Right lobe of liver (tissue), 6 donors: Measurements from ENCODE around the gene SNX9. TPM values are rescaled to one million over a fixed set of nuclear protein-coding genes. Genes with fewer than 3 reads are reported as not detected.

ENCODE experiments used
- ATAC-seq, 4 donors: fragments of 200-7000 bp; cut with Tn5 transposase; one replicate each; pipeline ENCODE4 v1.9.1; 2020; ENCODE audit warnings: mild to moderate bottlenecking in 4 of 4, moderate library complexity in 4 of 4
- DNase-seq, 3 donors: peaks; one replicate each; pipeline ENCODE4 v3.0.0-alpha.2; 2020
- H3K27ac ChIP-seq, 3 donors: fragments of 200-600 bp; one replicate each; pipeline ENCODE4 v1.8.0; 2022
- H3K27me3 ChIP-seq, 2 donors: fragments of 200-600 bp; one replicate each; pipeline ENCODE4 v1.8.0; 2022
- H3K36me3 ChIP-seq, 4 donors: fragments of 200-600 bp; sonication (generic) in 1 of 4; one replicate each; pipeline versions ENCODE4 v1.5.1 to v1.8.0; 2017 to 2022; ENCODE audit warnings: control low read depth in 1 of 4
- H3K4me1 ChIP-seq, 4 donors: fragments of 200-600 bp; sonication (generic) in 1 of 4; one replicate each; pipeline versions ENCODE4 v1.5.1 to v1.8.0; 2017 to 2022; ENCODE audit warnings: control low read depth in 1 of 4
- H3K4me3 ChIP-seq, 3 donors: fragments of 200-600 bp; one replicate each; pipeline ENCODE4 v1.8.0; 2022
- H3K9me3 ChIP-seq, 4 donors: fragments of 200-600 bp; sonication (generic) in 1 of 4; one replicate each; pipeline versions ENCODE4 v1.5.1 to v1.8.0; 2017 to 2022; ENCODE audit warnings: control low read depth in 1 of 4
- POLR2A ChIP-seq: fragments of 450-650 bp; IDR thresholded peaks from one replicate; pipeline ENCODE4 v1.6.1; 2017; ENCODE audit warnings: antibody characterized with exemption, mild to moderate bottlenecking
- WGBS: methylation state at CpG from one replicate; pipeline ENCODE4 v1.1.6; 2018; ENCODE audit warnings: low coverage, low lambda C conversion rate; ENCODE audit not compliant: insufficient coverage; ENCODE audit errors: missing lambda C conversion rate; 5-methylcytosine and 5-hydroxymethylcytosine counted together
- intact Hi-C, 2 donors: fragments of 100-400 bp; cut with DNase I; formaldehyde crosslinking; loops; one replicate each; pipeline versions ENCODE4 v1.11.2 to v1.14.1; 2022
- total RNA-seq, 6 experiments: library from RNA; depleted of rRNA in 2 of 6; stranded (reverse); fragments of >200 nt in 2 of 6; fragmentation: NEBNext Ultra II Directional in 3 of 6; extraction: Animal tissue kit (Norgen Biotek cat#: 25700) in 3 of 6; gene quantifications; one replicate each; pipeline versions ENCODE4 v1.1.0 to v1.2.4, GENCODE V29; 2016 to 2023
- TF ChIP-seq, protein P1 (sequence below), 4 donors: fragments of 200-600 bp in 3 of 4; fragments of 450-650 bp in 1 of 4; IDR thresholded peaks; one replicate each; pipeline versions ENCODE4 v1.5.1 to v1.8.0; 2016 to 2022; ENCODE audit warnings: antibody characterized with exemption in 4 of 4, mild to moderate bottlenecking in 2 of 4
- donor health status: DM: no; HTN: yes; CAD: no.
- donor health status: DM: no; HTN: no; CAD: no.
- donor health status: DM: no; HTN: no; CAD: no.
- donor health status: DM: no; HTN: yes; CAD: no.
- donor health status: DM: no; HTN: yes; CAD: no.

Gene SNX9
- total RNA-seq, 6 experiments from 2014 or later: 24.6 to 38.0 (median 29.3) TPM

DNA sequence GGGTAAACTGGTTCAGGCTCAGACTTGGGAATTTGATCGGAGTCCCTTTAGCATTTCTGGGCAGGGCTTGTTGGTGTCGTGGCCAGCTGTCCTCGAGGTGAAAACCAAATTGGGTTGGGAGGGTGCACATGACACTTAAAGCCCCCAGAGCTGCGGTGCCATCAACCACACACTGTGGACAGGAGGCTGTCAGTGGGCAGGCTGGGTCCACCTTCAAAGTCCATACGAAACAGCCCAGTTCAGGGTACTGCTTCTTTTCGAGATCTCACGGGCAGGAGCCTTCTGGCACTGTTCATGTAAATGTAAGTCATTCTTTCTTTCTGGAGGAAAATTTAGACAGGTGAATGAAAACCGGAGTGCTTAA, 165.6 kb downstream of the SNX9 start:
- no peak overlapping the region for H3K4me3 ChIP-seq
- no peak for DNase-seq
- TF ChIP-seq, protein P1, sequence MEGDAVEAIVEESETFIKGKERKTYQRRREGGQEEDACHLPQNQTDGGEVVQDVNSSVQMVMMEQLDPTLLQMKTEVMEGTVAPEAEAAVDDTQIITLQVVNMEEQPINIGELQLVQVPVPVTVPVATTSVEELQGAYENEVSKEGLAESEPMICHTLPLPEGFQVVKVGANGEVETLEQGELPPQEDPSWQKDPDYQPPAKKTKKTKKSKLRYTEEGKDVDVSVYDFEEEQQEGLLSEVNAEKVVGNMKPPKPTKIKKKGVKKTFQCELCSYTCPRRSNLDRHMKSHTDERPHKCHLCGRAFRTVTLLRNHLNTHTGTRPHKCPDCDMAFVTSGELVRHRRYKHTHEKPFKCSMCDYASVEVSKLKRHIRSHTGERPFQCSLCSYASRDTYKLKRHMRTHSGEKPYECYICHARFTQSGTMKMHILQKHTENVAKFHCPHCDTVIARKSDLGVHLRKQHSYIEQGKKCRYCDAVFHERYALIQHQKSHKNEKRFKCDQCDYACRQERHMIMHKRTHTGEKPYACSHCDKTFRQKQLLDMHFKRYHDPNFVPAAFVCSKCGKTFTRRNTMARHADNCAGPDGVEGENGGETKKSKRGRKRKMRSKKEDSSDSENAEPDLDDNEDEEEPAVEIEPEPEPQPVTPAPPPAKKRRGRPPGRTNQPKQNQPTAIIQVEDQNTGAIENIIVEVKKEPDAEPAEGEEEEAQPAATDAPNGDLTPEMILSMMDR (IDR thresholded peaks at IDR 0.05): no peak
- no peak for TF ChIP-seq POLR2A
- H3K27me3 ChIP-seq: no peaks in the 10 kb centered on the region
- intact Hi-C loops: no loop called here
- H3K9me3 ChIP-seq: no peaks in the 10 kb centered on the region
- ATAC-seq: no peak
- H3K27ac ChIP-seq: no peak overlapping the region
- no peaks in the 10 kb centered on the region for H3K36me3 ChIP-seq
- H3K4me1 ChIP-seq: peaks cover 0 to 46% (median 17%) of the 10 kb centered on the region in 4 donors
- WGBS: 62% methylated on average over 5 of the region's 8 CpGs

DNA sequence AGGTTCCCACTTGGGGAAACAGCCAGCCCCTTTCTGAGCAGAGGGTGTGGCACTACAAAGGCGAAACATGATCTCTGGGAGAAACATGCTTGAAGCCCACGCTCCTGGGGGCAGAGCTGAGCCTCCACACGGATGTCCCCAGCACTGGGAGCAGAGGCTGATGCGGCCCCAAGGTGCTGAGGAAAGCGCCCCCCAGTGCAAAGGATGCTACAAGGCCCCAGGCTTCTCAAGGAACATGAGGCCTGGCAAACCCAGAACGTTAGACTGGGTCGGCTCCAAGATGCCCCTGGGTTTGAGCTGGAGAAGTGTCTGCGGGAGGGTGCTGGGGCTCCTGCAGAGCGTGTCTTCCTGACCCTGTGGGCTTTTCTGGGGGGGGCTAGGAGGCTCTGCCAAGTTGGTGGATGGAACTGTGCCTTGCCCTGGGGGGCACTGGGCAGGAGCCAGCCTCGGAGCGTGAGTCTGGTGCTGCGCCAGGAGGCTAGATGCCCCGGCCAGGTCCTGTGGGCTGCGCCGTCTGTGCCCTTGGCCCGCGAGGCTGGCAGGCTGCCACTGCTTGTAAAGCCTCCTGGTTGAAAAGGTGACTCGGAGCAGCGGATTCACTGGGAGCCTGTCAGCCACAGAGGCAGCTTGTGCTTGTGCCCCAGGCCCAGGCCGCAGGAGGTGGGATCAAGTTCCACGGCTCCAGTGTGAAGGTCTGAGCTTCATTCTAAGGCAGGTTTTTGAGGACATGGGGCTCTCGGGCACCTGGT, 166.7 kb downstream of the SNX9 start:
- Histone ChIP-seq H3K9me3 (no peaks in the 10 kb centered on the region), H3K36me3 (no peaks in the 10 kb centered on the region), H3K27me3 (no peaks in the 10 kb centered on the region), H3K4me1 (peaks cover 0 to 54% (median 21%) of the 10 kb centered on the region in 4 donors), H3K4me3 (no peak overlapping the region), H3K27ac (no peak overlapping the region)
- 100% methylated on average over 2 of the region's 22 CpGs for WGBS
- intact Hi-C loops: no loop called here
- ATAC-seq (peak; percentile 71 to 75 (median 72)), DNase-seq (peak; percentile 87 to 90 (median 87))
- TF ChIP-seq POLR2A: no peak
- TF ChIP-seq, protein P1 (IDR thresholded peaks at IDR 0.05): no peak

DNA sequence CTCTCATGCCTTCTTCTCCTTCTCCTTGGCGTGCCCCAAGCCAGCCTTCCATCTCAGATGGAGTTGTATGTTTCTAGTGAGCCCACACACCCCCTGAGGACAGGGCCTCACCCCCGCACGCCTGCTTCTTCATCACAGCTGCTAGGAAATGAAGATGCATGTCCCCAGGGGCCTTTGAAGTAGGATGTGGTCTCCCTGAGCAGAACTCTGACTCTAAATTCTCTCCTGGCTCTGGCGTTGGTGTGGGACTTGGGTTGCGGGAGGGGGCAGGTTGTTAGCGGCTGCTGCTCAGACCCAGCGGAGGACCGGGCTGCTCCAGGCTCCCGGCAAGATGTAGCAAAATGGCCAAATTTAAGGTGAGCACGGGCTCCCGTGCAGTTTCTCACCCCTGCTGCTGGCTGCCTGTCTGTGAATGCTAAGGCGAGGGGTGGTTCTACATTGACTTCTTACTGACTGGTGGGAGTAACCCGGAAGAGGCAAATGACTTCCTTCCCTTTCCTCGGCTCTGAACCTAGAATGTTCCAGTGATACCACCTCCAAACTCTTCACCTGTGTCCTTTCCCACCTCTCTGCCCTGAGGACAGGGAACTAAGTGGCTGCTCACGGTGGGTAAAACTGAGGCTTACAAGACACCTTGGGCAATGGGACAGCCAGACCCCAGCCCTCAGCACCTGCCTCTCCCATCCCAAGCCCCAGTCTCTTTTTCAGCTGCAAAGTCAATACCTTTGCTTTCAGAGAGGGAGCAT, 167.4 kb downstream of the SNX9 start:
- peaks cover 0 to 47% (median 21%) of the 10 kb centered on the region in 4 donors for H3K4me1 ChIP-seq
- H3K27ac ChIP-seq: no peak overlapping the region
- no peak overlapping the region for H3K4me3 ChIP-seq
- ATAC-seq (no peak), DNase-seq (no peak)
- H3K27me3 ChIP-seq: no peaks in the 10 kb centered on the region
- intact Hi-C loops: no loop called here
- H3K36me3 ChIP-seq: no peaks in the 10 kb centered on the region
- no peak for TF ChIP-seq POLR2A
- TF ChIP-seq, protein P1 (IDR thresholded peaks at IDR 0.05): no peak
- 51% methylated on average over 3 of the region's 15 CpGs for WGBS
- H3K9me3 ChIP-seq: no peaks in the 10 kb centered on the region

DNA sequence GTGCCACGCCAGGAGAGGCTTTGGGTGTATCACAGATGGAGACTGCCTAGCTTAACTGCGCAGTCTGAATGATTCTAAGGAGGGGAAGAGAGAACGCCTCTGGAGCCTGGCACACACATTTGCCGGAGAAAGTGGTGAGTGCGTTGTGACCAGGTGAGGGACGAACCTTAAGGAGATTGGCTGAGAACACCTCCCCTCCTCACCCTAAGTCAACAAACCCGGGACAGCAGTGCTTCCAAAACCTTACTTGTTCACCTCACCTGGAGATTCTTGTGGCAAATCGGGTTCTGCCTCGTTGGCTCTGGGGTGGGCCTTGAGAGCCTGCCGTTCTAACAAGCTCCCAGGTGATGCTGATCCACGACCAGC, 168.0 kb downstream of the SNX9 start:
- H3K27me3 ChIP-seq: no peaks in the 10 kb centered on the region
- 90% methylated on average over 8 of the region's 11 CpGs for WGBS
- H3K9me3 ChIP-seq: no peaks in the 10 kb centered on the region
- no peak for DNase-seq
- ATAC-seq: no peak
- H3K4me3 ChIP-seq: no peak overlapping the region
- peaks cover 0 to 41% (median 20%) of the 10 kb centered on the region in 4 donors for H3K4me1 ChIP-seq
- no peak overlapping the region for H3K27ac ChIP-seq
- H3K36me3 ChIP-seq: no peaks in the 10 kb centered on the region
- intact Hi-C loops: no loop called here
- TF ChIP-seq POLR2A: no peak

DNA sequence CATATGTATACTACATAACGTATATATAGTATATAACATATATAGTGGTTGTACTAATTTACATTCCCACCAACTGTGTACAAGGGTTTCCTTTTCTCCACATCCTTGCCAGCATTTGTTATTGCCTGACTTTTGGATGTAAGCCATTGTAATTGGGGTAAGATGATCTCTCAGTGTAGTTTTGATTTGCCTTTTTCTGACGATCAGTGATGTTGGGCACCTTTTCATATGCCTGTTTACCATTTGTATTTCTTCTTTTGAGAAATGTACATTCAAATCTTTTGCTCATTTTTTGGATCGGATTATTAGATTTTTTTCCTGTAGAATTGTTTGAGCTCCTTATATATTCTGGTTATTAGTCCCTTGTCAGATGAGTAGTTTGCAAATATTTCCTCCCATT, 170.0 kb downstream of the SNX9 start:
- H3K27me3 ChIP-seq: no peaks in the 10 kb centered on the region
- H3K4me1 ChIP-seq: peaks cover 0 to 36% (median 18%) of the 10 kb centered on the region in 4 donors
- H3K4me3 ChIP-seq: no peak overlapping the region
- 21% methylated on average over 3 of the region's 3 CpGs for WGBS
- ATAC-seq (no peak), DNase-seq (no peak)
- intact Hi-C loops: no loop called here
- no peak for TF ChIP-seq POLR2A
- TF ChIP-seq, protein P1 (IDR thresholded peaks at IDR 0.05): no peak
- H3K36me3 ChIP-seq: no peaks in the 10 kb centered on the region
- peak overlapping the region in 1 of 3 donors; percentile 12 for H3K27ac ChIP-seq
- H3K9me3 ChIP-seq: no peaks in the 10 kb centered on the region
